Islet precursor cell (in vitro differentiated cells): ENCODE results near the gene DOP1A.
A peak's percentile ranks its signal among the peaks of the same experiment; 100 is the strongest.

Experiments used
- DNase-seq: peaks from one replicate; pipeline ENCODE4 v3.0.0-alpha.2; 2018

Gene DOP1A

DNA sequence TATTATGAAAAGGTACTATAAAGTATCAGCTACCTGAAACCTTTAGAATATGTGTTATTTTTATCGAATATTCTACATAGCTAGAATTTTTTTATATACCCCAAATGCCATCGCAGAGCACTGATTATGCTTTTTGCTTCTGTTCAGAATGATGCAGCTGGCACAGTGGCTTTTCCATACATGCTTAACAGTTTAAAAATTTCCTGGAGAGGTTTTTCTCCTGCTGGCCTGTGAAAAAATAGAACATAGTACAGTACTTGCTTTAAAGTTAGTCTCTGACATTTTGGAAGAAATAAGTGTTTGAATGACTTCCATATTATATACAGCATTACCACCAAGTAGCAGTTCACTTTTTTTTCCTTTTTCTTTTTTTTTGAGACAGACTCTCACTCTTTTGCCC lies 5.3 kb downstream of the DOP1A start:
- DNase-seq: no peak

DNA sequence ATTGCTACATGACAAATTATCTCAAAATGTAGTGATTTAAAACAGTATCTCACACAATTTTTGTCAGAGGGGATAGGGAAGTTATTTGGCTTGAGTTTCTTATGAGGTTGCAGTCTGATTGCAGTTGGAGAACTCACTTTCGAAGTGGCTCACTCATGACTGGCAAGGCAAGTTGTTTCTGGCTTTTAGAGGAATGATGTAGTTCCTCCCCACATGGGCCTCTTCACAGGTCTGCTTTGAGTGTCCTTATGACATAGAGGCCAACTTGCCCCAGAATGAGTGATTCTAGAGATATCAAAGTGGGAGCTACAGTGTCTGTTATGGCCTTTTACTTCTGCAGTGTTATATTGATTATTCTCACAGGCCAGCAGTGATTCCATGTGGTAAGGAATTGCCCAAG lies 6.1 kb downstream of the DOP1A start:
- DNase-seq: no peak

DNA sequence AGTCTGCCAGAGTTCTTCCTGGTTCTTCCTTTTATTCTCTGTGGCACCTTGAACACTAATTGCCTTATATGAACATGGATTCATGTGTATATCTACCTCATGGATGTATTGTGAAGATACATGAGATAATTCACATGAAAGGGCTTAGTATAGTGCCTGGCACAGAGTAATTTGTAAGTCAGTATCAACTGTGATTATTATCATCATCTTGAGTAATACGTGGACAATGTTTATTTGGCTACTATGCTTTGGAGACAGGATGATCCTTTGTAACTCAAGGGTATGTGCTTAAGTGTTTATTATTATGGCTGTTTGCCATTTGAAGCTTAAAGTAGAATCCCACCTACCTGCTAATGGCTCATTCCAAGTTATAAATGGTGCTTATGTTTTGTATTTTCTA lies 16.0 kb downstream of the DOP1A start:
- no peak for DNase-seq

DNA sequence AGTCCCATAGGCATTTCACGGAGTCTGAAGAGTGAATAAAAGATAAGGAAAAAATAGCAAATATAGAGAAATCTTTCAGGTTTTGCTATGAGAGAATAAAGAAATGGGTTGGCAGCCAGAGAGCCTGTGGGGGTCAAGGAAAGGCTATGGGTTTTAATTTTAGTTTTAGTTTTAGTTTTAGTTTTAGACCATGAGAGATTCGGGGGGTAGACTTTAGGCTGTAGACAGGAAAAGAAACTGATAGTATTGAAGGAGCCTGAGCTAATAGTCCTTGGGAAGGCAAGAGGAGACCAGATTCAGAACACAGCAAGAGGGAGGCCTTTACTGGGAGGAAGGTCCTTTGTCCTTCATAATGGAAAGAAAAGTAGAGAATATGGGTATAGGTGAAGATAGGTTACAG lies 19.3 kb downstream of the DOP1A start:
- DNase-seq: no peak

DNA sequence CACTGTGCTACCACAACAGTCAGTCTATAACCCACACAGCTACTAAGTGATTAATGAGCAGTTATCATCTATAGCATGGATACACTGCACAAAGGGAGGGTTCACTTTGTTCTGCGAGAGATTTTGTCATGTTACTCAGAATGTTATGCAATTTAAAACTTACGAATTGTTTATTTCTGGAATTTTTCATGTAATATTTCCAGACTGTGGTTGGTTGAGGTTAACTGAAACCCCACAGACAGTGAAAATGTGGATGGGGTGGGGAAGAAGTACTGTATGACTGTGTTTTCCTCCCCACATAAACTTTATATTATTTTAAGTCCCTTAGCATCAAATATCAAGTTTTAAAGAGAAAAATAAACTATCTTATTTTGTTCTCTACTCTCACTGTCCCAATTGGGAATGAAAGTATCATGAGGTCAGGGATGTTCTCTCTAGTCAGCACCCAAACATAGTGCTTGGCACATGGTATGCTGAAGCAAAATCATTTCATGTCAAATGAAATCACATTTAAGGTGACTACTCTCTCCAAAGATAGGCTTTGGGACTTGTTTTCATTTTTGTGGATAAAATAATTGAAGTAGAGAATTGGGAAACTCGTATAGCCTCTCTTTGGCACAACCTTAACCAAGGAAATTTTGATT lies 25.4 kb downstream of the DOP1A start:
- no peak for DNase-seq

DNA sequence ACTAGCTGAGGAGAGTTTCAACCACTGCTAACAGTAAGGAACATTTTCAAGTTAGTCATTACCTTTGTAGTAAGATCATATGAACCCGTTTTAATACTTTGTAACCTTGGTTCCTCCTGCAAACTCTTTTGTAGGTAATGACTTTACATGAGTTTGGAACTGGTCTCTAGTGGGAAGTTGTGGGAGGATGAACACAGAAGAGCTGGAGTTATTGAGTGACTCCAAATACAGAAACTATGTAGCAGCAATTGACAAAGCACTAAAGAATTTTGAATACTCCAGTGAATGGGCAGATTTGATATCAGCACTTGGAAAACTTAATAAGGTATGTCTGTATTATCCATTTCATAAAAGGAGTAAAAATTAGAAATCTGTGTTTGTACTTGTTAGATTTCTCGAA lies 29.3 kb downstream of the DOP1A start:
- no peak for DNase-seq

DNA sequence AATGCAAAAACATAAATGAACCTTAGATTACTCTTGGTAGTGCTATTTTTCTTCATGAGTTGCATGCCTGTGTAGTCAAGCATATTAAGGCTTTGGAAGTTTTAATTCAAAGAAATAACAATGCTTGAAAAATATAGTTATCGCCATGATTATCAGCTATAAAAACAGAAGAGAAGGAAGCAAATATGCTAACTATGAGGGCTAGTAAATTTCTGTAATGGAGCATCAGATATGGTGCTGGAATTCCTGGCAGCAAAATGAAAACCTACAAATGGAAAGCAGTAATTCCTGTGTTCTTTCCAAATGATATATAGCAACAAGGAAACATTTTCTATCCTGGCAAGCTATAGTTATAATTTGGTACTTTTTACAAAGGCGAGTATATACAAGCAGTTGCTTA lies 29.7 kb downstream of the DOP1A start:
- no peak for DNase-seq

DNA sequence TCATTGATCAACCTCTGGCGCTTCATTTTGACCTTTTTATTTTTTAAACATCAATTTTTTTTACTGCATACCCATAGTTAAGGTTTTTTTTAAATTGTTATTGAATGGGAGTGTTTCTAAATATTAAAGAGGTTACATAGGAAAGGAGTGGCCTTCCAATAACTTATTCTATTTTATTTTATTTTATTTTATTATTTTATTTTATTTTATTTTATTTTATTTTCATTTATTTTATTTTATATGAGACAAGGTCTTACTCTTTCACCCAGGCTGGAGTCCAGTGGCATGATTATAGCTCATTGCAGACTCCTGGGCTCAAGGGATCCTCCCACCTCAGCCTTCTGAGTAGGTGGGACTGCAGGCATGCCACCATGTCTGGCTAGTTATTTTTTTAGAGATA lies 30.2 kb downstream of the DOP1A start:
- no peak for DNase-seq

DNA sequence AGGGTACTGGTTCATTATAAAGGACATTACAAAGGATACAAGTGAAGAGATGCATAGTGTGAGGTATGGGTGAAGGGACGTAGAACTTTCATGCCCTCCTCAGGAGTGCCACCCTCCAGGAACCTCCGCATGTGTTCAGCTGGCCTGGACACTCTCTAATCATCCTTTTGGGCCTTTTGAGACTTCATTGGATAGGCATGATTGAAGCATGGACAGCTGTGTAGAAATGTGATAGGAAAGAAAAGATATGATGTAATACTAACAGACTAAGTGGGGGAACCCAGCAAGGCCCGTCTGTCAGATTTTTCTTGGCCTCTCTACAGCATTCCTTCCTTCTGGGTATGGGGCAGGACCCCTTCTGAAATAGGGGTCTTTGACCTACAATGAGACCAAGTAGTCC lies 31.1 kb downstream of the DOP1A start:
- no peak for DNase-seq

DNA sequence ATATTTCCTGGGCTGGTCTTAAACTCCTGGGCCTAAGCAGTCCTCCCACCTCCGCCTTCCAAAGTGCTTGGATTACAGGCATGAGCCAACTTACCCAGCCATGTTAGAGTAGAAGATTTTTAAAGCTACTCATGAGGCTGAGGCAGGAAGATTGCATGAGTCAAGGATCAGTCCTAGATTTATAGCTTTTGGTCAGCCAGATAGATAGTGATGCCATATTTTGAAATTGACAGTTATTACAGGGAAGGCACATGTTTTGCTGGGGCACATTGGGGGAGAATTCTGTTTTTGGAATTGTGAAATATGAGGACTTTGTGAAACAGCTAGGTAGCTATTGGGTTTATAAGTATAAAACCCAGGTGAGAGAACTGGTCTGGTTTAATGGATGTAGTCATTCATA lies 40.9 kb downstream of the DOP1A start:
- no peak for DNase-seq

DNA sequence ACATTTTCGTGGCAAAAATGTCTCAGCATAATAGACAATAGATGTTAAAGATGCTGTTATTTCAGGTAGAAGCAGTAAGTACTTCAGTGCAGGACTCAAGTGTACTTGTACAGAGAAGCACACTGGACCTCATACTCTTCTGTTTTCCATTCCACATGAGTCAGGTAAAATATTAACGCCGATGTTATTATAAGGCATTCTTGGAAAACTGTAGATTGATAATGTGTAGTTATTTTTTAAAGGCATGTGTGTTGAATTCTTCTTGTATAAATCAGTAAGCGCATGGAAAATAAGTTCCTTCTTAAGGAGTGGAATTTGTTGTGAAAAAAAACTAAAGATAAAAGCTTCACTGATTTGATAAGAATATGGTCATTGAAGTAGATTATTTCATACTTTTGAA lies 45.8 kb downstream of the DOP1A start:
- no peak for DNase-seq

DNA sequence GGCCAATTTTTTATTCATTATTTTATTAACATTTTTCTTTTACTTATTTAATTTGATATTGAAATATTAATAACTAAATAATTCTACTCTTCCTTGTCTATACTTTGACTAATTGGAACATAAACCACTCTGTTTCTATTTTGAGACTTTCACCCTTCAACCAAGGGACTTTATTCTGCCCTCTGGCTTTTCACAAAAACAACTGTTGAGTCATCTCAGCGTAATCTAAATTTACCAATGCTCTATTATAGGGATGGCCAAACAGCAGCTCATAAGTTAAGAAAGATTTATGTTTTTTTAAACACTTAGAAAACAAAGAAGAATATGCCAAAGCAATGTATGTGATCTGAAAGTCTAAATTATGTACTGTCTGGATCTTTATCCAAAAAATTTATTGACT lies 46.7 kb downstream of the DOP1A start:
- DNase-seq: no peak

DNA sequence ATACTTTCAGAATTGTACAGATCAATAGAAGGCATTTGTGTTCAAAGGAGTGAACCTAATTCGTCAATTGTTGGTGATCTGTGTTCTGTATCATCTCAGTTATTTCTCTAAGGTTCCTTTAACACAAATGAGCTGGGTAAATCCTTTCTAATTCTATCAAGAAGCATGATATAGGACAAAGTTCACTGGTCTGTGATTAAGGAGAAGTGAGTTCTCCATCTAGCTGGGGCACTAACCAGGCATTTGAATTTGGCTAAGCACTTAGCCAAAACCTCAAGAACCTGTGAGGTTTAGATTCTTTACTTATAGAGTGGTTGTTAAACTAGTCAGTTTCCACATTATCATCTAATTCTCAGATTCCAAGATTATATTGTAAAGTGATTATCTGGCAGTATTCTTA lies 50.3 kb downstream of the DOP1A start:
- no peak for DNase-seq

DNA sequence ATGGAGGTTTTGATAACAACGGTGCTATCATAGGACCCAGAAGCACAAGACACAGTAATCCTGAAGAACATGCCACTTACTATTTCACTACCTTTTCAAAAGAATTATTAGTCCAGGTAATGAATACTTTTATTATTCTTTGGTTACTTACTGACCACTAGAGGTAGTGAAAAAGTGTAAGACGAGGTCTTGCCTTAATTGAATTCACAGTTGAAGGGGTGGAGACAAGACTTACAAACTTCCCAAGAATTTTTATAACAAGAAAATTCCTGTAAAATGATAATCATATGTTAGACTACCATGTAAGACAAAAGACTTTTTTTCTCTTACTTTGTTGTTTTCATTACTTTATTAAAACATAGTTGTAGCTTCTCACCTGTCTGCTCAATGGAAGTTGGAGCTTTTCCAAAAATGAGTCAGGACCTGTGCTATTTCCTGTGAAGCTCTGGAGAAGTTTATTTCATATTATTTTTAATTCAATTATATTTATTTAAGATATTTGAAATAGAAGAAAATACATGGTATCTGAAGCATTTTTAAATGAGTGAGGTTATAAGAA lies 52.4 kb downstream of the DOP1A start:
- DNase-seq: no peak

DNA sequence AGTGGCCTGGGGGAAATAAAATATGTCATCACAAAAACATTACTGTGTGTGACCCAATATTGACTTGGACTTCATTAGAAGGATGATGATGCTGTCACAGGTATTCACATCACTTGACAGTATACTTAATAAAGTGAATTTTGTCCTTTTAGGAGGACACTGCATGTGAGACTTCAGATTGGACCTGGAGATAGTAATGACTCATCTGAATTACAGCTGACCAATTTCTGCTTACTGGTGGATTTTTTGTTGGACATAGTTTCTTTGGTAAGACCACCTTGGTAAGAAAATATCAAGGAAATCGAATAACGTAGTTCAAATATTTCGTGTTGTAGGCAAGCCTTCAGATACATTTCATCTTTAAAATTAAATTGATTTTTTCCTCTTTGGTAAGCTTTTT lies 57.1 kb downstream of the DOP1A start:
- no peak for DNase-seq

DNA sequence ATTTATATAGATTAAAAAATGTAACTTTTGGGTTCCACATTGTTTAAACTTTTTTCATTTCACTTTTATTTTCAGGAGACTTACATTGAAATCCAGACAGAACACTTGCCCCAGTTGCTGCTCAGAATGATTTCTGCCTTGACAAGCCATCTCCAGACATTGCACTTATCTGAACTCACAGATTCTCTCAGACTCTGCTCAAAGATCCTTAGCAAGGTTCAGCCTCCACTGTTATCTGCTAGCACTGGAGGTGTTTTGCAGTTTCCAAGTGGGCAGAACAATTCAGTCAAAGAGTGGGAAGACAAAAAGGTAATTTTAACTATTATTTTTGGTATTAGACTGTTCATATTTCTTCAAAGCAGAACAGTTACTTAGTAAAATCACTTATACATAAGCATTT lies 58.0 kb downstream of the DOP1A start:
- DNase-seq: no peak

DNA sequence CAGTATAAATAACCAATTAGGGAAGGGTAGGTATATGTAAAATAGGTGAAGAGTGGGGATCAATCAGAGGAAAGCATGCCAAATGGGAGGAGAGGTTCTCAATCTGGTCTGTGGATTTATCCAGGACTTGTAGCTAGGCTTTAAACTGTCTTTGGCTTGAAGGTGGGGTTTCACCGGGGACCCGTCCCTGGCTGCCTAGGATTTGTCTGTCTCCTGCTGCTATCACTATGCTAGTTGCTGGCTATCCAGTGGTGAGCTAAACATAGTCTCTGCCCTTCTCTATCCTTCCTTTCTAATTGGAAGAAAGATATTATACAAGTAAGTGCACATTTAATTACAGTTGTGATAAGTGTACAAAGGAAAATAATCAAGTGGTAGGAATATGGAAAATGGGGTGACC lies 58.8 kb downstream of the DOP1A start:
- no peak for DNase-seq

DNA sequence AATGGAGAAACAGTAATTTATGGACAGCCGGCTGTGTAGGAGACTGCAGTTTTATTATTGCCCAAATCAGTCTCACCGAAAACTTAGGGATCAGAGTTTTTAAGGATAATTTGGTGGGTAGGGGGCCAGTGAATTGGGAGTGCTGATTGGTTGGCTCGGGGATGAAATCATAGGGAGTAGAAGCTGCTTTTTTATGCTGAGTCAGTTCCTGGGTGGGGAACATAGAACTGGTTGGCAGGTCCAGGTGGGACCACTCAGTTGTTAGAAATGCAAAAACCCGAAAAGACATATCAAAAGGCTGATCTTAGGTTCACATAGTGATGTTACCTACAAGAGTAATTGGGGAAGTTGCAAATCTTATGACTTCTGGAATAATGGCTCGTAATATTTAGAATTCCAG lies 59.3 kb downstream of the DOP1A start:
- no peak for DNase-seq

DNA sequence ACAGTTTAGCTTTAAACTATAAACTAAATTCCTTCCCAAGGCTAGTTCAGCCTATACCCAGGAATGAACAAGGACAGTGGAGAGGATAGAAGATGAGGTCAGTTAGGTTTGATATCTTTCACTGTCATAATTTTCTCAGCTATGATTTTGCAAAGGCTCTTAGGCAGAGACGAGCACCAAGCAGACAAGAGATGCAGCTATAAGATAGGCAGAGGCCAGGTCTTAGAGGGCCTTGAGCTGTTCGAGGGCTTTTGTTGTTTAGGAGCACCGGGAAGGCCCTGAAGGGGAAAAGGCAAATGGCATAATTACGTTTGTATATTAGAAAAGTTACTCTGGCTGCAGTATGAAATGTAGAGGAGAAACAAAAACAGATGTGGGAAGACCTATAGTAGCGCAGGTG lies 59.8 kb downstream of the DOP1A start:
- no peak for DNase-seq

DNA sequence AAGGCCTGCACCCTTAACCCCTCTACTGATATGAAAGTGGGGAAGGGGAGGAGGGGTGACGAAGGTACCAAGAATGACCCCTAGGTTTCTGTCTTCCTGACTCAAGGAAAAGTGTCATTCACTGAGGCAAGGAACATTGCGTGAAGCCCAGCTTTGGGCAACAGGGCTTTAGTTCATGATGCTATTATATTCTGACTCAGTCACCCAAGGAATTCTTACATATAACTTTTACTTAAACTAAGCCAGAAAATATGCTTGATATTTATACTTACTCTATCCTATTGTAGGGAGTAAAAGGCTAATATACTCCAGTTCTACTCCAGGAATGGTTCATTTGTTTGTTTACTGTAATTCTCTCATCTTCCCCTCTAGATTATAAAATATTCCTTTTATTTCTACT lies 60.5 kb downstream of the DOP1A start:
- no peak for DNase-seq

DNA sequence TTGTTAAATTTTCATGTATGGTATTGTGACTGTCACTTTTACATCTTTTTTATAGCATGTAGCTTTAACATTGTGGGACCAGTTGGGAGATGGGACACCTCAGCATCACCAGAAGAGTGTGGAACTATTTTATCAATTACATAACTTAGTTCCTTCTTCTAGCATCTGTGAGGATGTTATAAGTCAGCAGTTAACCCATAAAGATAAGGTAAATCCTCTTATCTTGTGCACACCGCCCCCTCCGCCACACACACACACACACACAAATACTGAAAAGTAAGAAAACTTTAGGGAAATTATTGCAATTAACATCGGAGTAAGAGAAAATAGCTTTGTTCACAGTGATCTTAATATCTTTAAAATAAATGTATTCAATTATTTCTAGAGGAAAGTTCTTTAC lies 64.7 kb downstream of the DOP1A start:
- no peak for DNase-seq

DNA sequence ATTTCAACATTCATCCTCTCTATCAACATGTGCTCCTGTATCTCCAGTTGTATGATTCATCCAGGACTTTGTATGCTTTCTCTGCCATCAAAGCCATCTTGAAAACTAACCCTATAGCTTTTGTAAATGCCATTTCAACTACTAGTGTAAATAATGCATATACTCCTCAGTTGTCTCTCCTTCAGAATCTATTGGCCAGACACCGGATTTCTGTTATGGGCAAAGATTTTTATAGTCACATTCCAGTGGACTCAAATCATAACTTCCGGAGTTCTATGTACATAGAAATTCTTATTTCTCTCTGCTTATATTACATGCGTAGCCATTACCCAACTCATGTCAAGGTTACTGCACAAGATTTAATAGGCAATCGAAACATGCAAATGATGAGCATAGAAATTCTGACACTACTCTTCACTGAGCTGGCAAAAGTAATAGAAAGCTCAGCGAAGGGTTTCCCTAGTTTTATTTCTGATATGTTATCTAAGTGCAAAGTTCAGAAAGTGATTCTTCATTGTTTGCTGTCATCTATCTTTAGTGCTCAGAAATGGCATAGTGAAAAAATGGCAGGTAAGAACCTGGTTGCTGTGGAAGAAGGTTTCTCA lies 70.7 kb downstream of the DOP1A start:
- DNase-seq: no peak

DNA sequence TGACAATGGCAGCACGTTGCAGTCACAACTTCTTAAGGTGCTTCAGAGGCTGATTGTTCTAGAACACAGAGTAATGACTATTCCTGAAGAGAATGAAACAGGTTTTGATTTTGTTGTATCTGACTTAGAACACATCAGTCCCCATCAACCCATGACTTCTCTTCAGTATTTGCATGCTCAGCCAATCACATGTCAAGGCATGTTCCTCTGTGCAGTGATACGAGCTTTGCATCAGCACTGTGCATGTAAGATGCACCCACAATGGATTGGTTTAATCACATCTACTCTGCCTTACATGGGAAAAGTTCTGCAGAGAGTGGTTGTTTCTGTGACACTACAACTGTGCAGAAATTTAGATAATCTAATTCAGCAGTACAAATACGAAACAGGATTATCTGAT lies 71.3 kb downstream of the DOP1A start:
- DNase-seq: no peak

DNA sequence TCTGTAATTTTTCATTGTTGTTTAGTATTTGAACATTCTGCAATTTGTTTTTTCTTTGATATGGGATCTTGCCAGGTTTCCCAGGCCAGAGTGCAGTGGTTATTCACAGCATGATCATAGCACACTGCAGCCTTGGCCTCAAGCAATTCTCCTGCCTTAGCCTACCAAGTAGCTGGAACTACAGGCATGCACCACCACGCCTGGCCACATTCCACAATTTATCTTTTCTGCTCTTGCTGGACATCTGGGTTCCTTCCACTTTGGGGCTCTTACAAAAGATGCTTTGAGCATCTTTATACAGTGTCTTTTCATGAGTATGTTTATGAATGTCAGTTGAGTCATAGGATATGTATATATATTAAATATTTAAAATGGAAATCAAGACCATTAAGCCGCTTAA lies 83.6 kb downstream of the DOP1A start:
- peak; percentile 76 for DNase-seq

DNA sequence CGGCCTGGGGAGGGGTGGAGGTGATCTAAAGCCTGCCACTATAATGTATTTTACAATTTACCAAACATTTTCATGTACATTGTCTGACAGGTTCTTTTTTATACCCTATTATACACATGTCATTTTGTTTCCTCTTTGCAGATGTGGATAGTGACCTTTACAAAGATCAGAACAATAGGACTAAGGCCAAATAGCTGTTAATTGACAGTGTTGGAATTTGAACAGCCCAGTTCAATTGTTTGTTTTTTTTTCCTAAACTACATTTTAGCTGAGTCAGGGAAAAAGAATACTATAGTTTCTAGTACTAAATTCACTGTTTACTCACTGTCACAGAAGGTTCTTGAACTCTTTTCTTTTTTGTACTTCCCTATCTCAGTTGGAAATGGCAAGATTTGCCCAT lies 85.4 kb downstream of the DOP1A start:
- DNase-seq: no peak
